Measurements from ENCODE around the gene OR2A42. TPM values are rescaled to one million over a fixed set of nuclear protein-coding genes. Genes with fewer than 3 reads are reported as not detected.
"Not testable (repeated sequence)": the region's sequence is repeated elsewhere in the genome, so short reads cannot be mapped to it uniquely, and the experiment has no call there.

The OR2A42 gene, protein sequence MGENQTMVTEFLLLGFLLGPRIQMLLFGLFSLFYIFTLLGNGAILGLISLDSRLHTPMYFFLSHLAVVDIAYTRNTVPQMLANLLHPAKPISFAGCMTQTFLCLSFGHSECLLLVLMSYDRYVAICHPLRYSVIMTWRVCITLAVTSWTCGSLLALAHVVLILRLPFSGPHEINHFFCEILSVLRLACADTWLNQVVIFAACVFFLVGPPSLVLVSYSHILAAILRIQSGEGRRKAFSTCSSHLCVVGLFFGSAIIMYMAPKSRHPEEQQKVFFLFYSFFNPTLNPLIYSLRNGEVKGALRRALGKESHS
- 0.09 to 0.50 TPM (median 0.22 TPM) in 3 replicates for total RNA-seq

DNA sequence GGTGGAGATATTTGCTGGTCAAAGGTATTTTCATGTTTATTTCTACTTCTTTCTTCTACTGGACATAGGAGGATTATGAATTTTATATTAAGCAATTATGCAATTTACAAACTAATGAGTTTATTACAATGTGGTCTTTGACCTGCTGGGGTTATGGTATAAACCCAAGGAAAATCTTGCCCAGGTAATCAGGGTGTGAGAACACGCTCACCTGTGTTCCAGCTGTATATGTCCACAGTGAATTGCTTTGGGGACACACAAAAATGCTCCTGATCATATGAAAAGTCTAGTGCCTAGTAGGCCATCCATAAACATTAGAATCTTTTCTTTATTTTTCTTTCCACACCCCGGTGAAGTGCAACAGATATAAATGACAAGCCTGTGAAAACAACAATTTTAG lies at the start of gene OR2A42:
TSS of gene OR2A42 (minus strand) at position 241 of the 400 bp plus-strand sequence. CDS start 6,762 bp downstream, outside the sequence.
- not testable (repeated sequence) for H3K36me3 Mint-ChIP-seq; H3K9me3 Mint-ChIP-seq; H3K4me1 Mint-ChIP-seq; H3K27me3 Mint-ChIP-seq (ENCODE audit: low read depth); DNase-seq (ENCODE audit: low spot score in 2 of 2, unreplicated experiment in 2 of 2); H3K4me3 Mint-ChIP-seq; H3K27ac Mint-ChIP-seq

DNA sequence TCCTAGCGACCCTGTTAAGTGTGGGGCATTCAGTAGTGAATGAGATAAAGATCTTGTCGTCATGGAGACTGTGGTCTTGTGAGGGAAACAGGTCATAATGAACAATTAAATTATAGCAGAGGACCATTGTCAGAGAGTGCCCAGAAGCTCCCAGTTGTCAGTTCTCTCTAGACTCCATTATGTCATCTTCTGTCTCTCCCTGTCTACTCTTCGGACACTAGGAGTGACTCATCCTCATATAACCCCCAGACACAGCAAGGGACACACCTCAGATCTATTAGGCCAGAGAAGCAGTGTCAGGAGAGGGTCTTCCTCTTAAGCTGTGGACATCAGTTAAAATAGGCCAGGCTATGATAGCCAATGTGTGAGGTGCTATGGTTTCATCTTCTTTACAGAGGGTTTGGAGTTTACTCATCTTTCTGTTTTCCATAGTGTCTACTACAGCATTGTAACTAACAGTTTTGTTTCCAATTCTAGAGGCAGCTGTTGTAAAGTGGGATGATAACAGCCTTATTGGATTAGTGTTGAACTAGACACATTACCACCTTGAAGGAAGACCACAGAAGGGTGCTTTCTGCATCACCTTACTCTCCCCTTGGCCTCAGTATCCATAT lies 47.9 kb upstream of the OR2A42 start:
- H3K9me3 Mint-ChIP-seq; H3K27ac Mint-ChIP-seq; H3K4me1 Mint-ChIP-seq; H3K27me3 Mint-ChIP-seq (ENCODE audit: low read depth); DNase-seq (ENCODE audit: low spot score in 2 of 2, unreplicated experiment in 2 of 2); H3K4me3 Mint-ChIP-seq; H3K36me3 Mint-ChIP-seq: not testable (repeated sequence)

DNA sequence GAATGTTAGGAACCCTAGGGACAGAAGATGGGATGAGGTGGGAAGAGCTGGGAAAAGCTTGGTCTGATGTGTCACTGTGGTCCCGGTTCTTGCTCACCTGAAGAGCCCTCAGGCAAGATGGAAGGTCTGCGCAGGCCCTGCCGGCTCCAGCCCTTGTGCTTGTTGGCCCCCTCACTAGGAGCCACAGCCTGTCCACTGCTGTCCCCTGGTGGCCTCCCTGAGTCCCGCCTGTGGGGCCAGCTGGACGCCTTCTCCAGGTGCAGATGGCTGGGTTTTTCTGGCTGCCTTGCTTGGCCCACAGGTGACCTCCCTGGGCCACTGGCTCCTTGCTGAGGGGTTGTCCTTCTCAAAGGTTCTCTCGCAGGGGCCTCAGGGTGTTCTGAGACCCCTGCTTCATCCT lies 44.3 kb upstream of the OR2A42 start:
- H3K36me3 Mint-ChIP-seq = not testable (repeated sequence)

DNA sequence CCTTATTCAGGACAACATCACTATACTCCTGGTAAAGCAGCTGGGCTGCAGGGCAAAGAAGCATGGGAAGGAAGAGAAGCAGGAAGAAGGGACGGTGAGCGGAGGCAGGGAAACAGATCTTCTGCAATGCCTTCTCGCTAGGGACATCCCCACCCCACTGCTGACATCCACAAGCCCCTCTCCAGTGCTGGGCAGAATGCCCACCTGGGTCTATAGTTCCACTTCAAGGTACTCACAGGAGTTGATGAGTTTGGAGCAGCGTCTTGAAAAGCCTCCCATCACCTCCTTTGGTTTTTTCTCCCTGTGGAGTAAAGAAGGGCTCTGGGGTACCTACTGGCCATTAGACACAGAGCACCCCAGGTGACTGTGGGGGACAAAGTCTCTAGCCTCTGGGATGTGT lies 43.1 kb upstream of the OR2A42 start:
- not testable (repeated sequence) for H3K27ac Mint-ChIP-seq; H3K27me3 Mint-ChIP-seq (ENCODE audit: low read depth); DNase-seq (ENCODE audit: low spot score in 2 of 2, unreplicated experiment in 2 of 2); H3K4me3 Mint-ChIP-seq; H3K9me3 Mint-ChIP-seq; H3K36me3 Mint-ChIP-seq; H3K4me1 Mint-ChIP-seq

More for the DNA sequence above, 44.3 kb upstream of the OR2A42 start:
- H3K9me3 Mint-ChIP-seq; H3K4me3 Mint-ChIP-seq; DNase-seq (ENCODE audit: low spot score in 2 of 2, unreplicated experiment in 2 of 2); H3K27me3 Mint-ChIP-seq (ENCODE audit: low read depth); H3K4me1 Mint-ChIP-seq; H3K27ac Mint-ChIP-seq: not testable (repeated sequence)

DNA sequence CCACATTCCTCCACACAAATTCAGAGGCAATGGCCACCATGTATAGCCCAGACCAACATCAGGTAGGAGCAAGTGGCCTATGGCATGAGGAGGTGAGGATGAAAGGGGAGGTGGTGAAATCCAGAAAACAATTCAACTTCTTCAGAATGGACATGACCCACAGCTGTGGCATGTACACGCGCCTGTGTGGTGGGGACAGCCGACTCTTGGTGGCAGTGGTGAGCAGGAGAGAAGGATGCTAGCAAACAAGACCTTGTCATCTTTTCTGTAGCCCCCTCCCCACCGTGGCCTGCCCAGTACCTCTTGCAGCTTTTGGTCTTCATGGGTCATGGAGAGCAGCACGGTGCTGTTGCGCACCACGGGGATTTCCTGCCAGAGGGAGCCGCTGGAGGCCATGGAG lies 42.6 kb upstream of the OR2A42 start:
- not testable (repeated sequence) for H3K27me3 Mint-ChIP-seq (ENCODE audit: low read depth); H3K4me3 Mint-ChIP-seq; H3K27ac Mint-ChIP-seq; H3K36me3 Mint-ChIP-seq; H3K9me3 Mint-ChIP-seq; DNase-seq (ENCODE audit: low spot score in 2 of 2, unreplicated experiment in 2 of 2); H3K4me1 Mint-ChIP-seq

DNA sequence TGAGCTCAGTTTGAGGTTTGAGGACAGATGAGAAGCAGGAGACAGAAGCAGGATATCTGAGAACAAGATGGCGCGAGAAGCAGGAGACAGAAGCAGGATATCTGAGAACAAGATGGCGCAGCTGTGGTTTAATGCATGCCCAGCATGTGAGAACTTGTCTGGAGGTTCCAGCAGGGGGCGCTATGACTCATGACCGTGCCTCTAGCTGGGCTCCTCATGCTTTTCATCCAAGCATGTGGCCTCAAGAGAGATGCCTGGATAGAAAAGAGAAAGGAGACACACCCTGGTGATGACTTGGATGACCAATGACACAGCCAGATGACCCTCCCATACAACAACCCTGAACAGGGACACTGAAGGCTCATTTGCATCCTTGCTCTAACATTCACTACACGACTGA lies 40.6 kb upstream of the OR2A42 start:
- H3K36me3 Mint-ChIP-seq; H3K27ac Mint-ChIP-seq; H3K4me3 Mint-ChIP-seq; H3K4me1 Mint-ChIP-seq; DNase-seq (ENCODE audit: low spot score in 2 of 2, unreplicated experiment in 2 of 2); H3K27me3 Mint-ChIP-seq (ENCODE audit: low read depth); H3K9me3 Mint-ChIP-seq: not testable (repeated sequence)

DNA sequence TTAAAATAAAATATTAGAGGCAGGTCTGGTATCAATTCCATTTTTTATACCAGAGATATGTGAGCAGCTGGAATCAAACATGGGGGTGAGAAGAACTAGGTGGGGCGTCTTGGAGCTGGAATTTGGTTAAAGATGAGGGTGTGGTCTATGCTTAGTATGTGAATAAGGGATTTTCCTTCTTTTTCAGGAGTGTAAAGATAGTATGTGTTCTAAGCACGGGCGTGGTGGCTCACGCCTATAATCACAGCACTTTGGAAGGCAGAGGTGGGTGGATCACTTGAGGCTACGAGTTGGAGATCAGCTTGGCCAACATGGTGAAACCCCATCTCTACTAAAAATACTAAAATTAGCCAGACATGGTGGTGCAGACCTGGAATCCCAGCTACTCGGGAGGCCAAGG lies 35.9 kb upstream of the OR2A42 start:
- not testable (repeated sequence) for H3K9me3 Mint-ChIP-seq, H3K36me3 Mint-ChIP-seq

DNA sequence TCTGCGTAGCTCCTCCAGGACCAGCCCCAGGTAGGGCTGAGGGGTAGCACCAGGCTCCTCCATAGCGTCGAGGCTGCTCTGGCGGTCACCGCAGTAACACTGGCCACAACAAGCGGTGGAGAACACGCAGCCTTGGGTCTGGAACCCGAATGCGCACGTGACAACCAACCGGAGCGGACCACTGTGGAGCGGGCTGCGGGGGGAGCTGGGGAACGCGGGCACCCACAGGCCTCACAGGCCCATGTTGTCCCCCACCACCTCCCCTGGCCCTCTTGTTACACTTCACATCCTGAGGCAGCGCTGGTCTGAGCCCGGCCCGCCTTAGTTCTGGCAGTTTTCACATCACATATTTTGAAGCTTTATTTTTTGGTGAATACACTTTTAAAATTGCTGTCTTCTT lies 29.8 kb upstream of the OR2A42 start, which contains the start of gene CTAGE8:
TSS of gene CTAGE8 (minus strand) at position 101 of the 400 bp plus-strand sequence. CDS start at position 63, 38 bp downstream.
- H3K36me3 Mint-ChIP-seq; H3K4me3 Mint-ChIP-seq; DNase-seq (ENCODE audit: low spot score in 2 of 2, unreplicated experiment in 2 of 2); H3K9me3 Mint-ChIP-seq; H3K27me3 Mint-ChIP-seq (ENCODE audit: low read depth); H3K4me1 Mint-ChIP-seq; H3K27ac Mint-ChIP-seq: not testable (repeated sequence)

More for the DNA sequence above, 35.9 kb upstream of the OR2A42 start:
- DNase-seq (ENCODE audit: low spot score in 2 of 2, unreplicated experiment in 2 of 2); H3K4me1 Mint-ChIP-seq; H3K27ac Mint-ChIP-seq; H3K27me3 Mint-ChIP-seq (ENCODE audit: low read depth); H3K4me3 Mint-ChIP-seq: not testable (repeated sequence)

DNA sequence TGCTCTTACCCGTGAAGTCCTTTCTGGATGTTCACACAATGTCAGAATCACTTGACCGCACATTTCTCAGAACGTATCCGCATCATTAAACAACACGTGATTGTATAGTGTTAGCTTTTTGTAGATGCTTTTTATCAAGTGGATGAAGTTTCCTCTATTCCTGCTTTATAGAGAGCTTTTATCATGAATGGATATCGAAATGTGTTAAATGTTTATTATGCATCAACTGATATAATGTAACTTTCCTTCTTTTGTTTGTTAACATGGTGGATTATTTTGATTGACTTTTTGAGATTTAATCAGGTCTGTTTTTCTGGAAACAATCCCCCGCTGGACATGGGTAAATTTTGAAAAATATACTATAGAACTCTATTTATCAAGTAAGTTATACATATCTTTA lies 25.3 kb upstream of the OR2A42 start, which contains the start of gene OR2A7:
TSS of gene OR2A7 (minus strand) at position 101 of the 400 bp plus-strand sequence. CDS start 5,164 bp downstream, outside the sequence.
- H3K4me3 Mint-ChIP-seq; H3K4me1 Mint-ChIP-seq; H3K9me3 Mint-ChIP-seq; H3K27ac Mint-ChIP-seq; DNase-seq (ENCODE audit: low spot score in 2 of 2, unreplicated experiment in 2 of 2); H3K27me3 Mint-ChIP-seq (ENCODE audit: low read depth); H3K36me3 Mint-ChIP-seq: not testable (repeated sequence)

DNA sequence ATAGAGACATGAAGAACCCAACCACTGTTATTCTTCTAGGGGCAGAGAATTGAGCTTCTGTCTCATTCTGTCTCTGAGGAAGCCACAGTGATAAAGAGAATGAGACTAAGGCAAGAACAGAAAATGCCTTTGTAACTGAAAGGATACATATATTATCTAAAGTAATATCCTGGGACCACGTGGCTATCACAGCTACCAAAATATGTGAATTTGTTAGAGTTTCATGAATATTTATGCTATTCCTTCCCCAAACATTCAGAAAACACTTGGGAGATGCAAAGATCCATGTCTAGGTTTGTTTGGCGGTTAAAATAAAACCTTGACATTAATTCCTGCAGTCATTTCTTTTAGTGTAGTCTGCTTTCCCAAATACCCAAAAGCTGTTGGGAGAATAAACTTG lies 22.7 kb upstream of the OR2A42 start:
- not testable (repeated sequence) for H3K27me3 Mint-ChIP-seq (ENCODE audit: low read depth); H3K27ac Mint-ChIP-seq; H3K4me1 Mint-ChIP-seq; H3K9me3 Mint-ChIP-seq; DNase-seq (ENCODE audit: low spot score in 2 of 2, unreplicated experiment in 2 of 2); H3K36me3 Mint-ChIP-seq; H3K4me3 Mint-ChIP-seq

DNA sequence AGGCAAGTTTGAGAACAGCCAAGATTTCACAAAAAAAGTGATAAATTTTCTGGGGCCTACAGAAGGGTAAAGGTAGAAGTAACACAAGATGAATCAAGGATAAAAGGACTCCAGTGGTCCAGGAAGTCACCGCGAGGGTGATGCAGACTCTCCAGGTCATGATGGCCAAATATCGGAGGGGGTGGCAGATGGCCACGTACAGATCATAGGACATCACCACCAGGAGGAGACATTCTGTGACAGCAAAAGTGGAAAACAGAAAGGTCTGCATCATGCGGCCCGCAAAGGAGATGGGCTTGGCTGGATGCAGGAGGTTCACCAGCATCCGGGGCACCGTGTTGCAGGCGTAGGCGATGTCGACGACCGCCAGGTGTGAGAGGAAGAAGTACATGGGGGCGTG lies 19.7 kb upstream of the OR2A42 start:
- not testable (repeated sequence) for DNase-seq (ENCODE audit: low spot score in 2 of 2, unreplicated experiment in 2 of 2); H3K4me1 Mint-ChIP-seq; H3K4me3 Mint-ChIP-seq; H3K9me3 Mint-ChIP-seq; H3K27me3 Mint-ChIP-seq (ENCODE audit: low read depth); H3K36me3 Mint-ChIP-seq; H3K27ac Mint-ChIP-seq
